Measurements from ENCODE around the gene TSTD1.

- TF ChIP-seq MAX (IDR thresholded peaks at IDR 0.05) (no peak), POLR2AphosphoS5 (IDR thresholded peaks at IDR 0.05; ENCODE audit: low read depth, low read length) (no peak), EZH2 (IDR thresholded peaks at IDR 0.05) (no peak), EZH2phosphoT487 (IDR thresholded peaks at IDR 0.05; ENCODE audit: borderline replicate concordance) (no peak)
- TF ChIP-seq, protein P1, sequence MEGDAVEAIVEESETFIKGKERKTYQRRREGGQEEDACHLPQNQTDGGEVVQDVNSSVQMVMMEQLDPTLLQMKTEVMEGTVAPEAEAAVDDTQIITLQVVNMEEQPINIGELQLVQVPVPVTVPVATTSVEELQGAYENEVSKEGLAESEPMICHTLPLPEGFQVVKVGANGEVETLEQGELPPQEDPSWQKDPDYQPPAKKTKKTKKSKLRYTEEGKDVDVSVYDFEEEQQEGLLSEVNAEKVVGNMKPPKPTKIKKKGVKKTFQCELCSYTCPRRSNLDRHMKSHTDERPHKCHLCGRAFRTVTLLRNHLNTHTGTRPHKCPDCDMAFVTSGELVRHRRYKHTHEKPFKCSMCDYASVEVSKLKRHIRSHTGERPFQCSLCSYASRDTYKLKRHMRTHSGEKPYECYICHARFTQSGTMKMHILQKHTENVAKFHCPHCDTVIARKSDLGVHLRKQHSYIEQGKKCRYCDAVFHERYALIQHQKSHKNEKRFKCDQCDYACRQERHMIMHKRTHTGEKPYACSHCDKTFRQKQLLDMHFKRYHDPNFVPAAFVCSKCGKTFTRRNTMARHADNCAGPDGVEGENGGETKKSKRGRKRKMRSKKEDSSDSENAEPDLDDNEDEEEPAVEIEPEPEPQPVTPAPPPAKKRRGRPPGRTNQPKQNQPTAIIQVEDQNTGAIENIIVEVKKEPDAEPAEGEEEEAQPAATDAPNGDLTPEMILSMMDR (IDR thresholded peaks at IDR 0.05 in 2 of 3, conservative IDR thresholded peaks at IDR 0.05 in 1 of 3; ENCODE audit: borderline replicate concordance in 1 of 3, insufficient read depth in 1 of 3, low read depth in 2 of 3, low read length in 2 of 3) = no peak
- TF ChIP-seq, protein P2, sequence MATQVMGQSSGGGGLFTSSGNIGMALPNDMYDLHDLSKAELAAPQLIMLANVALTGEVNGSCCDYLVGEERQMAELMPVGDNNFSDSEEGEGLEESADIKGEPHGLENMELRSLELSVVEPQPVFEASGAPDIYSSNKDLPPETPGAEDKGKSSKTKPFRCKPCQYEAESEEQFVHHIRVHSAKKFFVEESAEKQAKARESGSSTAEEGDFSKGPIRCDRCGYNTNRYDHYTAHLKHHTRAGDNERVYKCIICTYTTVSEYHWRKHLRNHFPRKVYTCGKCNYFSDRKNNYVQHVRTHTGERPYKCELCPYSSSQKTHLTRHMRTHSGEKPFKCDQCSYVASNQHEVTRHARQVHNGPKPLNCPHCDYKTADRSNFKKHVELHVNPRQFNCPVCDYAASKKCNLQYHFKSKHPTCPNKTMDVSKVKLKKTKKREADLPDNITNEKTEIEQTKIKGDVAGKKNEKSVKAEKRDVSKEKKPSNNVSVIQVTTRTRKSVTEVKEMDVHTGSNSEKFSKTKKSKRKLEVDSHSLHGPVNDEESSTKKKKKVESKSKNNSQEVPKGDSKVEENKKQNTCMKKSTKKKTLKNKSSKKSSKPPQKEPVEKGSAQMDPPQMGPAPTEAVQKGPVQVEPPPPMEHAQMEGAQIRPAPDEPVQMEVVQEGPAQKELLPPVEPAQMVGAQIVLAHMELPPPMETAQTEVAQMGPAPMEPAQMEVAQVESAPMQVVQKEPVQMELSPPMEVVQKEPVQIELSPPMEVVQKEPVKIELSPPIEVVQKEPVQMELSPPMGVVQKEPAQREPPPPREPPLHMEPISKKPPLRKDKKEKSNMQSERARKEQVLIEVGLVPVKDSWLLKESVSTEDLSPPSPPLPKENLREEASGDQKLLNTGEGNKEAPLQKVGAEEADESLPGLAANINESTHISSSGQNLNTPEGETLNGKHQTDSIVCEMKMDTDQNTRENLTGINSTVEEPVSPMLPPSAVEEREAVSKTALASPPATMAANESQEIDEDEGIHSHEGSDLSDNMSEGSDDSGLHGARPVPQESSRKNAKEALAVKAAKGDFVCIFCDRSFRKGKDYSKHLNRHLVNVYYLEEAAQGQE (IDR thresholded peaks at IDR 0.05; ENCODE audit: low read depth) = no peak
Observed at GRCh38 chr1:161044535-161044907, 5.8 kb upstream of the TSTD1 start.
